Brain microvascular endothelial cell (primary cell): Measurements from ENCODE around the gene CKM.

Experiments
- DNase-seq: peaks from one replicate; pipeline ENCODE4 v3.0.0-alpha.2; 2020
- H3K27ac ChIP-seq: fragments of 250-450 bp; sonication (Bioruptor Pico); 2 replicates; pipeline ENCODE4 v1.5.1; 2020; ENCODE audit warnings: mild to moderate bottlenecking, moderate library complexity
- H3K27me3 ChIP-seq: fragments of 250-450 bp; sonication (Bioruptor Pico); replicated peaks from 2 replicates; pipeline ENCODE4 v1.5.1; 2020; ENCODE audit warnings: mild to moderate bottlenecking
- H3K36me3 ChIP-seq: fragments of 250-450 bp; sonication (Bioruptor Pico); replicated peaks from 2 replicates; pipeline ENCODE4 v1.5.1; 2020; ENCODE audit warnings: mild to moderate bottlenecking
- H3K4me3 ChIP-seq: 2 replicates; pipeline ENCODE4 v1.5.1; 2011; ENCODE audit warnings: low read depth, mild to moderate bottlenecking, control low read depth, low read length, moderate library complexity
- CTCF ChIP-seq: IDR thresholded peaks from 2 replicates; pipeline ENCODE4 v1.5.1; 2011; ENCODE audit warnings: low read depth, mild to moderate bottlenecking, moderate library complexity, low read length, control low read depth, inconsistent platforms; ENCODE audit errors: missing control alignments
- in situ Hi-C: cut with HindIII; loops from 2 replicates; pipeline ENCODE4 v1.10.0; 2017; ENCODE audit warnings: low sequenced_read_pairs, low pct_ligation_motif_present

CKM gene

GRCh38 chr19:45363861-45364459, 41.3 kb upstream of the CKM start:
- no peak overlapping the region for H3K27ac ChIP-seq
- no peak for TF ChIP-seq CTCF
- peaks cover 57% of the 10 kb centered on the region for H3K36me3 ChIP-seq
- in situ Hi-C loops = no loop called here
- no peaks in the 10 kb centered on the region for H3K27me3 ChIP-seq
- DNase-seq = no peak
- no peak overlapping the region for H3K4me3 ChIP-seq

GRCh38 chr19:45362291-45362690, 39.6 kb upstream of the CKM start:
- in situ Hi-C loops = no loop called here
- Histone ChIP-seq H3K27ac (no peak overlapping the region), H3K36me3 (peaks cover 70% of the 10 kb centered on the region), H3K27me3 (no peaks in the 10 kb centered on the region), H3K4me3 (no peak overlapping the region)
- DNase-seq = no peak
- no peak for TF ChIP-seq CTCF

- Histone ChIP-seq H3K27ac (no peak overlapping the region), H3K36me3 (peaks cover 75% of the 10 kb centered on the region), H3K4me3 (no peak overlapping the region), H3K27me3 (no peaks in the 10 kb centered on the region)
- no peak for DNase-seq
- in situ Hi-C loops = no loop called here
- no peak for TF ChIP-seq CTCF
These were observed 38.9 kb upstream of the CKM start for GRCh38 chr19:45361608-45362007.

- no peak for DNase-seq
- no peak overlapping the region for H3K27ac ChIP-seq
- no peak for TF ChIP-seq CTCF
- in situ Hi-C loops = no loop called here
- peaks cover 89% of the 10 kb centered on the region for H3K36me3 ChIP-seq
- no peak overlapping the region for H3K4me3 ChIP-seq
- no peaks in the 10 kb centered on the region for H3K27me3 ChIP-seq
These were observed 35.6 kb upstream of the CKM start for GRCh38 chr19:45358213-45358792.

GRCh38 chr19:45357445-45357783, 34.7 kb upstream of the CKM start:
- no peak for DNase-seq
- Histone ChIP-seq H3K4me3 (no peak overlapping the region), H3K36me3 (peaks cover 88% of the 10 kb centered on the region), H3K27ac (no peak overlapping the region), H3K27me3 (no peaks in the 10 kb centered on the region)
- in situ Hi-C loops = no loop called here
- no peak for TF ChIP-seq CTCF
